ENCODE measurements around the gene GNAZ. TPM values are rescaled to one million over a fixed set of nuclear protein-coding genes. Genes with fewer than 3 reads are reported as not detected.
A peak's percentile ranks its signal among the peaks of the same experiment; 100 is the strongest.

The GNAZ gene
- total RNA-seq, 2 experiments from 2014 or later, result 0.21 to 0.26 TPM

- Mint-ChIP-seq H3K9me3 (ENCODE audit: insufficient read depth) (no peaks in the 10 kb centered on the region), H3K4me3 (no peak overlapping the region), H3K4me1 (ENCODE audit: low read depth) (peaks cover 8% of the 10 kb centered on the region), H3K27me3 (ENCODE audit: low read depth) (peaks cover 37% of the 10 kb centered on the region), H3K36me3 (ENCODE audit: low read depth) (no peaks in the 10 kb centered on the region), H3K27ac (no peak overlapping the region)
- no peak for ATAC-seq
- no peak for DNase-seq
- POLR2A ChIA-PET, result no interaction called here
- CTCF ChIA-PET, result no interaction called here
Observed at GRCh38 chr22:23068832-23069385, 1.4 kb upstream of the GNAZ start.

GRCh38 chr22:23069502-23070357 lies 589 bp upstream of the GNAZ start:
- Mint-ChIP-seq H3K36me3 (ENCODE audit: low read depth) (no peaks in the 10 kb centered on the region), H3K4me1 (ENCODE audit: low read depth) (peaks cover 8% of the 10 kb centered on the region), H3K4me3 (peak overlapping the region; percentile 69), H3K9me3 (ENCODE audit: insufficient read depth) (no peaks in the 10 kb centered on the region), H3K27me3 (ENCODE audit: low read depth) (peaks cover 41% of the 10 kb centered on the region), H3K27ac (no peak overlapping the region)
- ChIA-PET CTCF (interaction anchor here (1.2 kb wide), 1 partner anchor 28 kb away, joined by 3 read pairs; no protein-coding TSS in a partner anchor), POLR2A (no interaction called here)
- ATAC-seq (peak; percentile 98), DNase-seq (peak; percentile 85)

GRCh38 chr22:23071230-23072076 lies 1.1 kb downstream of the GNAZ start:
- no peak for ATAC-seq
- Mint-ChIP-seq H3K4me3 (peak overlapping the region; percentile 54), H3K27ac (no peak overlapping the region), H3K9me3 (ENCODE audit: insufficient read depth) (no peaks in the 10 kb centered on the region), H3K36me3 (ENCODE audit: low read depth) (no peaks in the 10 kb centered on the region), H3K4me1 (ENCODE audit: low read depth) (peaks cover 8% of the 10 kb centered on the region), H3K27me3 (ENCODE audit: low read depth) (peaks cover 41% of the 10 kb centered on the region)
- ChIA-PET CTCF (interaction anchor here (1.0 to 1.3 kb wide), 2 partner anchors 9 to 57 kb away, joined by 3 read pairs; no protein-coding TSS in a partner anchor), POLR2A (no interaction called here)
- DNase-seq, result no peak

GRCh38 chr22:23072077-23072910 lies 2.0 kb downstream of the GNAZ start:
- Mint-ChIP-seq H3K4me1 (ENCODE audit: low read depth) (peaks cover 8% of the 10 kb centered on the region), H3K27me3 (ENCODE audit: low read depth) (peaks cover 43% of the 10 kb centered on the region), H3K36me3 (ENCODE audit: low read depth) (no peaks in the 10 kb centered on the region), H3K9me3 (ENCODE audit: insufficient read depth) (no peaks in the 10 kb centered on the region), H3K27ac (no peak overlapping the region), H3K4me3 (no peak overlapping the region)
- no peak for DNase-seq
- POLR2A ChIA-PET, result no interaction called here
- ATAC-seq, result no peak
- CTCF ChIA-PET, result interaction anchor here (1.3 kb wide), 1 partner anchor 10 kb away, joined by 3 read pairs; no protein-coding TSS in a partner anchor

GRCh38 chr22:23072911-23073491 lies 2.7 kb downstream of the GNAZ start:
- Mint-ChIP-seq H3K36me3 (ENCODE audit: low read depth) (no peaks in the 10 kb centered on the region), H3K4me3 (no peak overlapping the region), H3K4me1 (ENCODE audit: low read depth) (peaks cover 8% of the 10 kb centered on the region), H3K27me3 (ENCODE audit: low read depth) (peaks cover 43% of the 10 kb centered on the region), H3K27ac (no peak overlapping the region), H3K9me3 (ENCODE audit: insufficient read depth) (no peaks in the 10 kb centered on the region)
- ATAC-seq, result no peak
- DNase-seq, result no peak
- CTCF ChIA-PET, result no interaction called here
- POLR2A ChIA-PET, result no interaction called here

GRCh38 chr22:23073526-23074229 lies 3.4 kb downstream of the GNAZ start:
- ChIA-PET POLR2A (no interaction called here), CTCF (interaction anchor here (1.5 kb wide), 1 partner anchor 115 kb away, joined by 4 read pairs; no protein-coding TSS in a partner anchor)
- Mint-ChIP-seq H3K4me1 (ENCODE audit: low read depth) (peaks cover 8% of the 10 kb centered on the region), H3K27ac (no peak overlapping the region), H3K27me3 (ENCODE audit: low read depth) (peaks cover 39% of the 10 kb centered on the region), H3K36me3 (ENCODE audit: low read depth) (no peaks in the 10 kb centered on the region), H3K9me3 (ENCODE audit: insufficient read depth) (no peaks in the 10 kb centered on the region), H3K4me3 (no peak overlapping the region)
- DNase-seq (no peak), ATAC-seq (no peak)

- Mint-ChIP-seq H3K27ac (no peak overlapping the region), H3K36me3 (ENCODE audit: low read depth) (no peaks in the 10 kb centered on the region), H3K9me3 (ENCODE audit: insufficient read depth) (no peaks in the 10 kb centered on the region), H3K4me3 (no peak overlapping the region), H3K4me1 (ENCODE audit: low read depth) (peaks cover 8% of the 10 kb centered on the region), H3K27me3 (ENCODE audit: low read depth) (peaks cover 33% of the 10 kb centered on the region)
- POLR2A ChIA-PET, result no interaction called here
- DNase-seq, result no peak
- CTCF ChIA-PET, result interaction anchor here (1.5 kb wide), 1 partner anchor 115 kb away, joined by 4 read pairs; no protein-coding TSS in a partner anchor
- no peak for ATAC-seq
Observed at GRCh38 chr22:23074451-23074850, 4.1 kb downstream of the GNAZ start.

GRCh38 chr22:23075050-23075449 lies 4.7 kb downstream of the GNAZ start:
- DNase-seq, result no peak
- no peaks in the 10 kb centered on the region for H3K36me3 Mint-ChIP-seq (ENCODE audit: low read depth)
- H3K27me3 Mint-ChIP-seq (ENCODE audit: low read depth), result peaks cover 30% of the 10 kb centered on the region
- H3K4me3 Mint-ChIP-seq, result no peak overlapping the region
- H3K9me3 Mint-ChIP-seq (ENCODE audit: insufficient read depth), result no peaks in the 10 kb centered on the region
- ChIA-PET CTCF (interaction anchor here (1.5 kb wide), 1 partner anchor 116 kb away, joined by 4 read pairs; no protein-coding TSS in a partner anchor), POLR2A (no interaction called here)
- H3K4me1 Mint-ChIP-seq (ENCODE audit: low read depth), result peaks cover 3% of the 10 kb centered on the region
- no peak for ATAC-seq
- no peak overlapping the region for H3K27ac Mint-ChIP-seq

GRCh38 chr22:23075525-23076216 lies 5.4 kb downstream of the GNAZ start:
- Mint-ChIP-seq H3K27me3 (ENCODE audit: low read depth) (peaks cover 30% of the 10 kb centered on the region), H3K36me3 (ENCODE audit: low read depth) (no peaks in the 10 kb centered on the region), H3K9me3 (ENCODE audit: insufficient read depth) (no peaks in the 10 kb centered on the region), H3K4me3 (no peak overlapping the region), H3K4me1 (ENCODE audit: low read depth) (peaks cover 6% of the 10 kb centered on the region), H3K27ac (no peak overlapping the region)
- ChIA-PET CTCF (interaction anchor here (1.1 kb wide), 2 partner anchors 117 to 206 kb away, joined by 3 to 4 read pairs; no protein-coding TSS in a partner anchor), POLR2A (no interaction called here)
- no peak for DNase-seq
- no peak for ATAC-seq

- no peaks in the 10 kb centered on the region for H3K9me3 Mint-ChIP-seq (ENCODE audit: insufficient read depth)
- ATAC-seq (no peak), DNase-seq (no peak)
- POLR2A ChIA-PET, result no interaction called here
- no peak overlapping the region for H3K27ac Mint-ChIP-seq
- H3K4me1 Mint-ChIP-seq (ENCODE audit: low read depth), result peaks cover 10% of the 10 kb centered on the region
- H3K4me3 Mint-ChIP-seq, result no peak overlapping the region
- peaks cover 19% of the 10 kb centered on the region for H3K27me3 Mint-ChIP-seq (ENCODE audit: low read depth)
- no peaks in the 10 kb centered on the region for H3K36me3 Mint-ChIP-seq (ENCODE audit: low read depth)
- CTCF ChIA-PET, result interaction anchor here (0.6 to 1.1 kb wide), 3 partner anchors 103 to 205 kb away, joined by 3 to 4 read pairs (median 3); partner anchors contain the start of gene BCR
Observed at GRCh38 chr22:23076896-23077572, 6.7 kb downstream of the GNAZ start.

All from activated CD8-positive, alpha-beta T cell treated with anti-CD3 and anti-CD28 coated beads, Interleukin-2, amount 10 ng/mL, durations not matched to agents 7 days and 5 days (primary cell).